Calu3 (cell line): ENCODE measurements around the gene GPX8. TPM values are rescaled to one million over a fixed set of nuclear protein-coding genes. Genes with fewer than 3 reads are reported as not detected.

Experiments used
- BruUV-seq: library from RNA; stranded (reverse); fragments of 400-500 nt; replicated peaks from 2 replicates; lab custom pipeline; 2021; lab: Mats Ljungman, UMichigan
- CTCF ChIA-PET: fragments of 300-600 bp; sonication (Branson Sonifier 250); formaldehyde crosslinking; loops from one replicate; lab custom pipeline; 2022; ENCODE audit warnings: antibody characterized with exemption; lab: Charles Lee
- DNase-seq: peaks from one replicate; pipeline ENCODE4 v3.0.0; 2022
- H3K27ac Mint-ChIP-seq: one replicate; pipeline ENCODE4 v1.8.0; 2022; ENCODE audit warnings: mixed read lengths; ENCODE audit not compliant: unreplicated experiment
- H3K27me3 Mint-ChIP-seq: one replicate; pipeline ENCODE4 v1.8.0; 2022; ENCODE audit warnings: mixed read lengths; ENCODE audit not compliant: unreplicated experiment
- H3K36me3 Mint-ChIP-seq: one replicate; pipeline ENCODE4 v1.8.0; 2022; ENCODE audit warnings: mild to moderate bottlenecking, moderate library complexity, mixed read lengths; ENCODE audit not compliant: insufficient read depth, unreplicated experiment
- H3K4me1 Mint-ChIP-seq: one replicate; pipeline ENCODE4 v1.8.0; 2022; ENCODE audit warnings: mild to moderate bottlenecking, low read depth, mixed read lengths; ENCODE audit not compliant: unreplicated experiment
- H3K4me3 Mint-ChIP-seq: one replicate; pipeline ENCODE4 v1.8.0; 2022; ENCODE audit warnings: mild to moderate bottlenecking, low read depth, moderate library complexity, mixed read lengths; ENCODE audit not compliant: unreplicated experiment
- H3K9me3 Mint-ChIP-seq: one replicate; pipeline ENCODE4 v1.8.0; 2022; ENCODE audit warnings: low read depth, mixed read lengths; ENCODE audit not compliant: unreplicated experiment
- intact Hi-C: fragments of 100-400 bp; cut with micrococcal nuclease; formaldehyde crosslinking; loops from one replicate; pipeline ENCODE4 v1.10.0; 2022; ENCODE audit not compliant: unreplicated experiment
- total RNA-seq: library from RNA; stranded (reverse); gene quantifications from 2 replicates; pipeline ENCODE4 v1.2.3, GENCODE V29; 2022
- TF ChIP-seq, protein P1 (sequence below): fragments of 200-600 bp; IDR thresholded peaks from one replicate; pipeline ENCODE4 v1.8.0; 2022; ENCODE audit warnings: antibody characterized with exemption; ENCODE audit not compliant: unreplicated experiment

GPX8 gene
- total RNA-seq, 1 experiment from 2014 or later = 25.9 TPM

GRCh38 chr5:55177078-55177477, 17.1 kb downstream of the GPX8 start:
- no peak for DNase-seq
- CTCF ChIA-PET = interaction anchor here (1.6 kb wide), 1 partner anchor 10 kb away, joined by 11 read pairs; no protein-coding TSS in a partner anchor
- intact Hi-C loops = loop anchor here (5.0 to 10.0 kb wide), 3 partner anchors 40 to 758 kb away; partner anchors contain the start of genes DHX29 and MTREX
- peak overlapping the region; percentile 72 for H3K4me3 Mint-ChIP-seq
- H3K36me3 Mint-ChIP-seq = peaks cover 18% of the 10 kb centered on the region
- TF ChIP-seq, protein P1, sequence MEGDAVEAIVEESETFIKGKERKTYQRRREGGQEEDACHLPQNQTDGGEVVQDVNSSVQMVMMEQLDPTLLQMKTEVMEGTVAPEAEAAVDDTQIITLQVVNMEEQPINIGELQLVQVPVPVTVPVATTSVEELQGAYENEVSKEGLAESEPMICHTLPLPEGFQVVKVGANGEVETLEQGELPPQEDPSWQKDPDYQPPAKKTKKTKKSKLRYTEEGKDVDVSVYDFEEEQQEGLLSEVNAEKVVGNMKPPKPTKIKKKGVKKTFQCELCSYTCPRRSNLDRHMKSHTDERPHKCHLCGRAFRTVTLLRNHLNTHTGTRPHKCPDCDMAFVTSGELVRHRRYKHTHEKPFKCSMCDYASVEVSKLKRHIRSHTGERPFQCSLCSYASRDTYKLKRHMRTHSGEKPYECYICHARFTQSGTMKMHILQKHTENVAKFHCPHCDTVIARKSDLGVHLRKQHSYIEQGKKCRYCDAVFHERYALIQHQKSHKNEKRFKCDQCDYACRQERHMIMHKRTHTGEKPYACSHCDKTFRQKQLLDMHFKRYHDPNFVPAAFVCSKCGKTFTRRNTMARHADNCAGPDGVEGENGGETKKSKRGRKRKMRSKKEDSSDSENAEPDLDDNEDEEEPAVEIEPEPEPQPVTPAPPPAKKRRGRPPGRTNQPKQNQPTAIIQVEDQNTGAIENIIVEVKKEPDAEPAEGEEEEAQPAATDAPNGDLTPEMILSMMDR = no peak
- BruUV-seq = no TSS peak
- H3K4me1 Mint-ChIP-seq = peaks cover 22% of the 10 kb centered on the region
- no peaks in the 10 kb centered on the region for H3K9me3 Mint-ChIP-seq
- H3K27me3 Mint-ChIP-seq = peaks cover 9% of the 10 kb centered on the region
- H3K27ac Mint-ChIP-seq = no peak overlapping the region

GRCh38 chr5:55180016-55180415, 20.0 kb downstream of the GPX8 start:
- no peak overlapping the region for H3K4me3 Mint-ChIP-seq

GRCh38 chr5:55187370-55187769, 27.4 kb downstream of the GPX8 start:
- no peaks in the 10 kb centered on the region for H3K9me3 Mint-ChIP-seq
- H3K36me3 Mint-ChIP-seq = no peaks in the 10 kb centered on the region
- H3K27me3 Mint-ChIP-seq = peaks cover 24% of the 10 kb centered on the region
- TF ChIP-seq, protein P1 = no peak
- intact Hi-C loops = loop anchor here (5.0 kb wide), 2 partner anchors 45 to 505 kb away; partner anchors contain the start of gene CCNO
- H3K4me1 Mint-ChIP-seq = no peaks in the 10 kb centered on the region
- DNase-seq = peak; percentile 11
- no TSS peak for BruUV-seq
- H3K4me3 Mint-ChIP-seq = no peak overlapping the region
- CTCF ChIA-PET = interaction anchor here (0.7 to 1.2 kb wide), 7 partner anchors 10 to 284 kb away, joined by 3 to 11 read pairs (median 4); partner anchors contain the start of genes CCNO and GPX8
- no peak overlapping the region for H3K27ac Mint-ChIP-seq

More at GRCh38 chr5:55180016-55180415, 20.0 kb downstream of the GPX8 start:
- H3K4me1 Mint-ChIP-seq = peaks cover 13% of the 10 kb centered on the region
- no TSS peak for BruUV-seq
- TF ChIP-seq, protein P1 = no peak
- no peak for DNase-seq
- H3K27me3 Mint-ChIP-seq = no peaks in the 10 kb centered on the region
- intact Hi-C loops = no loop called here
- H3K27ac Mint-ChIP-seq = no peak overlapping the region
- peaks cover 4% of the 10 kb centered on the region for H3K36me3 Mint-ChIP-seq
- no peaks in the 10 kb centered on the region for H3K9me3 Mint-ChIP-seq
- CTCF ChIA-PET = no interaction called here

DNA sequence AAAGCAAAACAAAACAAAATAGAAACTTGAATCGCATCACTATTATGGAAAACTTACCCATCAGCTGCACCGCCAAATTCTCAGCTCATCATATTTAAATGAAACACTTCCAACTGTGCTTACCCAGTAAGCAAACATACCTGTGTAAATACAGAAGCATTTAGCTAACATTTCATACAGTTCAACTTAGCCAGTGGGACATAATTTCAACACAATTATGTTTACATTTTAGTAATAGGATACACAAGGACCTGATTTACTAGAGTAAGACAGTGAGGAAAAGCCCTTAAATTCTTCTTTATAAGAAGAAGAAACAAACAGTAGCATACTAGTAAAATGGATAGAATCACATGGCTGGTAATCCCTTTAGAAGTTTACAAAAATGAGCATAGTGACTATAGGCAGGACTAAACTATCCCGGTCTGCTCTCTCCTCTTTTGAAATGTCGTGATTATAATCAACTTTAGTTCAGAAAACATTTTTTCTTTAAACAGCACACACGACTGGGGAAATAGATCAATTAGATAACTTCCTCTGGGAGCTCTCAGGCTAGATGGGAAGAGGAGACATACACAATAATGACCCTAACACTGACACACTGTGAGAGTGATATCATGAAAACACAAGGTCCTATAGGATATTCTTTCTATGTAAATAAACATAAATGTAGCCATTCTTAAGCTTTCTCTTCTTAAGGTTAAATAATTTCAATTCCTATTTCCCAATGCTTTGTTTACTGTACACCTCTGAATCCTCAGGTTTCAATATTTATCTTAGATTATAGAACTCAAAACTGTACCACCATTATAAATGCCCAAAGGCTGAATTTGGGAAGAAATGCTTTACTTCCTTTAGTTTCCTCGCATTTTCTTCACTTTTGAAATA, 28.9 kb downstream of the GPX8 start:
- peaks cover 27% of the 10 kb centered on the region for H3K27me3 Mint-ChIP-seq
- H3K36me3 Mint-ChIP-seq = no peaks in the 10 kb centered on the region
- intact Hi-C loops = loop anchor here (5.0 kb wide), 2 partner anchors 43 to 503 kb away; partner anchors contain the start of gene CCNO
- DNase-seq = no peak
- TF ChIP-seq, protein P1 = no peak
- no TSS peak for BruUV-seq
- no peak overlapping the region for H3K27ac Mint-ChIP-seq
- no peaks in the 10 kb centered on the region for H3K4me1 Mint-ChIP-seq
- no peaks in the 10 kb centered on the region for H3K9me3 Mint-ChIP-seq
- CTCF ChIA-PET = interaction anchor here (0.5 to 1.5 kb wide), 2 partner anchors 29 to 177 kb away, joined by 3 to 4 read pairs; partner anchors contain the start of gene GPX8
- H3K4me3 Mint-ChIP-seq = no peak overlapping the region
